Adipose tissue (tissue), 3 donors: ENCODE measurements around the gene PCK1. TPM values are rescaled to one million over a fixed set of nuclear protein-coding genes. Genes with fewer than 3 reads are reported as not detected.

Experiments
- H3K27ac ChIP-seq: one replicate; pipeline ENCODE4 v1.5.1; 2013; ENCODE audit warnings: low read depth, low read length
- WGBS, 3 donors: extraction: QIAGEN DNeasy Blood & Tissue Kit; methylation state at CpG; one replicate each; pipeline ENCODE4 v1.1.7; 2013; 5-methylcytosine and 5-hydroxymethylcytosine counted together
- polyA plus RNA-seq, 3 donors: library from polyadenylated mRNA; stranded (reverse); fragments of 200-250 nt; gene quantifications; one replicate each; pipeline ENCODE4 v1.2.3, GENCODE V29; 2013
- donor health status: healthy with polysubstance abuse.
- donor health status: Bipolar disorder and iron deficiency.
- donor health status: healthy.

Gene PCK1
- polyA plus RNA-seq, 3 donors: 20.8 to 161 (median 49.9) TPM

DNA sequence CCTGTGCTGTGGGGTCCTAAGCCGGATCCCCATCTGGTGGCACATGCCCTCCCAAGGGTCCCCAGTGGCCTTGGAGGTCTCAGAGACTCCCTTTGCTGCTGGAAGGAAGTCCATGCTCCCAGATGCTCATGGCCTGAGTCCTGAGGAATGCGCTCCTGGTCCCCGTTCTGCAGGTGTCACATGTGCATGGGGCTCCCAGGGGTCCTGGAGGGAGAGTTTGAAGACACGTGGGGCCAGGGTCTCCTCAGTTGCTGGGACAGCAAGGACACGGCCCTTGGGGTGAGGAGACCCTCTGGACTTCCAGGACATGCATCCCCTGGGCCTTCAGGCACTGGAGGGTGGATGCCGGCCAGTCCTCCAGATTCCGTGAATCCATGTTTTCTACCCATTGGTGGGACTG, 47.6 kb downstream of the PCK1 start:
- WGBS, 3 donors: 76 to 80% (median 77%) methylated on average over 7 of the region's 7 CpGs
- no peak overlapping the region for H3K27ac ChIP-seq

- whole genome bisulfite sequencing, 3 donors: 72 to 83% (median 81%) methylated on average over 16 of the region's 16 CpGs
- no peak overlapping the region for H3K27ac ChIP-seq
These were observed 48.4 kb downstream of the PCK1 start for GRCh38 chr20:57609086-57609841.

- WGBS, 3 donors: 70 to 85% (median 78%) methylated on average over 7 to 8 of the region's 8 CpGs
- H3K27ac ChIP-seq: no peak overlapping the region
These were observed 48.9 kb downstream of the PCK1 start for GRCh38 chr20:57609842-57610167.

GRCh38 chr20:57610261-57610952, 49.5 kb downstream of the PCK1 start:
- WGBS, 3 donors: 57 to 70% (median 67%) methylated on average over 16 to 18 of the region's 18 CpGs
- no peak overlapping the region for H3K27ac ChIP-seq

DNA sequence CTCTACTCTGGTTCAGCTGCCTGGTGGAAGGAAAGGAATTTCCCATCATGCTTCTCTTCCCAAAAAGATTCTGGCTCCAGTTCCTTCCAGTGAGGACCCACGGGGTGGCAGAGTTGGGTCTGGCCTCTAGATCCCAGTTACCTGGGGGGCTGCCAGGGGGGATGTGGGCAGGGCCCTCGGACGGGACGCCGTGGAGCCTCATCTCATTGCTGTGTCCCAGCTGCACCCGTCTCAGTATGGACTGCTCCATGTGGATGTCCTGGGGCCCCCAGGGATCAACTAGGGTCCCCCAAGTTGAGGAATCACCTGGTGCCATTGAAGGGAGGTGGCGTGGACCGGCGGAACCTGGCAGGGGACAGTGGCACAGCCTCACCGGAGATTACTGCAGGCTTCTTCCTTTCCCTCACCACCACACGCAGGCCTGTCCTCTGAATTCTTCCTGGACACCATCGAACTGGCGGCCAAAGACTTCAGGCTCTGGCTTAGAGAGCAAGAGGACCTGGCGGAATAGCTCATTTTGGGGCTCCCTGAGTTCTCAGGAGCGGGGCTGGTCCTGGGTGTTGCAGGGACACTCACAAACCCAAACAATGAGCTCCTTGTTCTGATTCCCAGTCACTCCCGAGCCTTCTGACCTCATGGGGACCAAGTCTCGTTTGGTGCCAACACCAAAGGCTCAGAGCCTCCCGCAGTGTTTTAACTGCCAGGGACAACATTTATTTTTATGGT, 50.8 kb downstream of the PCK1 start:
- 62 to 89% (median 80%) methylated on average over 18 of the region's 18 CpGs for WGBS, 3 donors
- H3K27ac ChIP-seq: no peak overlapping the region

DNA sequence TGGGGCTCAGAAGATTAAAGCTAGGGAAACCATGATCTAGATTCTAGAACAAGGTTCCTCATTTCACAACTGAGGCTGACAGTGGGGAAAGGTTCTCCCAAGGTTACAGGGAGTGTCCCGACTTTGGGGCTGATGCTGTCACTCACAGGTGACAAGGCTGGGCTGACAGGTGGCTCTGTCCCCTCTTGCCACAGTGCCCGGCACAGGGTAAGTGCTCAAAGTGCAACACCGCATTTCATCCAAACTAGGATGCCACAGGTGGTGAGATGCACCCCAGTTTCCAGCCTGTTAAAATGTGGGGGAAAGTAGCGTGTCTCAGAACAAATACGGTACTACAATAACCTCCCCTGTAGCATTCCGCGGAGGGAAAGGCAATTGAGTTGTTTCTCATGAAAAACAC, 51.5 kb downstream of the PCK1 start:
- WGBS, 3 donors: 78 to 90% (median 88%) methylated on average over 7 of the region's 7 CpGs

DNA sequence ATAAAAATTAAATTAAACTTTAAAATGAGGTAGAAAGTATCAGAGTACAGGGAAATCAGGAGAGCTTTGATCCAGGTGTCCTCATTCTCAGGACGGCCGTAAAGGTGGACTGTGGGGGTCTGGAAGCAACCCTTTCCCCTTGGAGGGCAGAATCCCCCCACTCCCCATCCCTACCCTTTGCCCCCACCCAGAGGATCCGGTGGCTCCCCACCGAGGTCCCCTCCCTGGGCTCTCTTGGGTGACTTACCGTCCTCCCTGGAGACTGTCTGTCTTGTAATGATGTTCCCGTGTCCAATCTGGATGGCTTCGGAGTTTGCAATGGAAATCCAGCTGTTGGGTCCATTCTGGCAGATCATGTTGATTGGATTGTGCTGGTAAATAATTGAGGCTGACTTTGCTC, 52.0 kb downstream of the PCK1 start:
- 81 to 93% (median 86%) methylated on average over 7 of the region's 7 CpGs for WGBS, 3 donors
- no peak overlapping the region for H3K27ac ChIP-seq

More for the DNA sequence above, 51.5 kb downstream of the PCK1 start:
- H3K27ac ChIP-seq: no peak overlapping the region

GRCh38 chr20:57613481-57613921, 52.6 kb downstream of the PCK1 start:
- 64 to 91% (median 88%) methylated on average over 12 of the region's 12 CpGs for WGBS, 3 donors
- no peak overlapping the region for H3K27ac ChIP-seq

- no peak overlapping the region for H3K27ac ChIP-seq
- 80 to 94% (median 92%) methylated on average over 16 of the region's 16 CpGs for WGBS, 3 donors
These were observed 53.9 kb downstream of the PCK1 start for GRCh38 chr20:57614490-57615444.

DNA sequence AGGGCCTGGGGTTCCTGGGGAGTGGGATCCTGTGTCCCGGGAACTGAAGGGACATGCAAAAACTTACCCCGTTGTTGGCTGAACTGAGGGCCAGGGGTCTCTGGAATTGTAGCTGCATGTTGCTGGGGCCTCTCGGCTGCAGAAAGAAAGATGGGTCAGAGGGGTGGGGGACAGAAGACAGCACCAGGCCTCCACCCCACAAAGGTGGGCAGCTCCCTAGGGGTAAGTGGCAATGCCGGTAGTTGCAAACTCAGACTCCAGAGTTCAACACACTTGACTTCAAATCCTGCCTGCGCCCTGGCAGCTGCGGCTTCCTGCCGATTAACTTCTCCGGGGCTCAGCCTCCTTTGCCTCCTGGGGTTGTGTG, 54.5 kb downstream of the PCK1 start:
- WGBS, 3 donors: 79 to 81% (median 80%) methylated on average over 8 of the region's 8 CpGs
- no peak overlapping the region for H3K27ac ChIP-seq

GRCh38 chr20:57616143-57616951, 55.4 kb downstream of the PCK1 start:
- WGBS, 3 donors: 64 to 93% (median 91%) methylated on average over 16 to 20 of the region's 20 CpGs
- H3K27ac ChIP-seq: no peak overlapping the region

- no peak overlapping the region for H3K27ac ChIP-seq
- WGBS, 3 donors: 70 to 92% (median 91%) methylated on average over 6 of the region's 6 CpGs
These were observed 56.3 kb downstream of the PCK1 start for GRCh38 chr20:57617079-57617795.

Other genes with a start within 250 kb of the PCK1 start
- gene SPO11, start 231.3 kb upstream of the PCK1 start, polyA plus RNA-seq: not detected
- gene RAE1, start 209.9 kb upstream of the PCK1 start, polyA plus RNA-seq: 10 to 100 TPM in 2 of 3 donors, 1 to 10 TPM in 1; 9.2 to 17.5 (median 12.3) TPM
- gene RBM38, start 169.7 kb upstream of the PCK1 start, polyA plus RNA-seq: 10 to 100 TPM in 2 of 3 donors, 1 to 10 TPM in 1; 9.9 to 17.3 (median 10.1) TPM
- under 1 TPM in 2 of 3 donors, not detected in 1; 0.04 to 0.11 TPM for gene CTCFL, start 36.0 kb upstream of the PCK1 start, polyA plus RNA-seq
- 1 to 10 TPM in 1 of 3 donors, under 1 TPM in 2; 0.15 to 1.2 (median 0.58) TPM for gene ZBP1, start 59.3 kb downstream of the PCK1 start, polyA plus RNA-seq
- gene PMEPA1, start 148.9 kb downstream of the PCK1 start, polyA plus RNA-seq: 100 to 1,000 TPM in 1 of 3 donors, 10 to 100 TPM in 2; 15.0 to 134 (median 22.1) TPM